Inflammatory macrophage (primary cell): Measurements from ENCODE around the gene TGFBR3L.
"Not testable (repeated sequence)": the region's sequence is repeated elsewhere in the genome, so short reads cannot be mapped to it uniquely, and the experiment has no call there.

Experiments
- DNase-seq, 2 donors: peaks; one replicate each; pipeline ENCODE4 v3.0.0-alpha.2; 2020 to 2022

Gene TGFBR3L

GRCh38 chr19:7928741-7929701 lies 14.4 kb downstream of the TGFBR3L start:
- peak; percentile 21 to 46 for DNase-seq

GRCh38 chr19:7930030-7930429 lies 15.4 kb downstream of the TGFBR3L start:
- DNase-seq: peak in 1 of 2 donors; percentile 57

GRCh38 chr19:7930765-7931164 lies 16.1 kb downstream of the TGFBR3L start:
- no peak for DNase-seq

- DNase-seq: no peak
These were observed 16.8 kb downstream of the TGFBR3L start for GRCh38 chr19:7931221-7932061.

- no peak for DNase-seq
These were observed 17.8 kb downstream of the TGFBR3L start for GRCh38 chr19:7932276-7932929.

DNA sequence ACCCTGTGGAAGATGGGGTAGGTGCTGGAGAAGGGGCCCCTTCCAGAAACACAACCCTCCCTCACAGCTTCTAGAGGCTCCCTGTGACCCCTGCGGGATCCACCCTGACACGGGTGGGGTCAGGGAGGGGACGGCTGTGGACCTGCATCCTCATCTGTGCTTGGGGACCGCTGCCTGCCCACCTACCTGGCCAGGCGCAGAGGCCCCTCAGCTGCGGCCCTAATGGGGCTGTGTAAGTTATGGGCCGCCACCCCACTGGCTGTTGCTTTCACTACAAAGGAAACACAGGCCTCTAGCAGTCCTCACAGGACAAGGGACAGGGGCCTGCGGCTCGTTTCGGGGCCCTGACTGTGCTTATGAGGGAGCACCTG lies 18.3 kb downstream of the TGFBR3L start:
- DNase-seq: no peak

DNA sequence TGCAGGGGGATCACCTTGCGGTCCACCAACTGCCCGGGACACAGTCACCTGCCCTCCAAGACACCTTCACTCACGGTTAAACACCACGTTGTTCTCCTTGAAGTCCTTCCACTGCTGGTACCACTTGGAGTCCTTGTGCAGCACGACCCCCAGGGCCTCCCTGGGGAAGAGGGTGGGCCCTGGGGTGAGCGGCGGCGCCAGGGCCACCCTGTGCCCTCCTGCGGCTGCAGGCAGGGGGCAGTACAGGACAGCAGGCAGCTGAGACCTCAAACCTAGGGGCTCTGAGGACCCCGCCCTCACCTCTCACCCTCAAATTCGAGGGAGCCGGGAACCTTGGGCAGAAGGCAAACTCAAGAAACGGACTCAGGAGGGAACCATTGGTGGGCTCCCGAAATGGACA lies 18.8 kb downstream of the TGFBR3L start:
- DNase-seq: no peak

DNA sequence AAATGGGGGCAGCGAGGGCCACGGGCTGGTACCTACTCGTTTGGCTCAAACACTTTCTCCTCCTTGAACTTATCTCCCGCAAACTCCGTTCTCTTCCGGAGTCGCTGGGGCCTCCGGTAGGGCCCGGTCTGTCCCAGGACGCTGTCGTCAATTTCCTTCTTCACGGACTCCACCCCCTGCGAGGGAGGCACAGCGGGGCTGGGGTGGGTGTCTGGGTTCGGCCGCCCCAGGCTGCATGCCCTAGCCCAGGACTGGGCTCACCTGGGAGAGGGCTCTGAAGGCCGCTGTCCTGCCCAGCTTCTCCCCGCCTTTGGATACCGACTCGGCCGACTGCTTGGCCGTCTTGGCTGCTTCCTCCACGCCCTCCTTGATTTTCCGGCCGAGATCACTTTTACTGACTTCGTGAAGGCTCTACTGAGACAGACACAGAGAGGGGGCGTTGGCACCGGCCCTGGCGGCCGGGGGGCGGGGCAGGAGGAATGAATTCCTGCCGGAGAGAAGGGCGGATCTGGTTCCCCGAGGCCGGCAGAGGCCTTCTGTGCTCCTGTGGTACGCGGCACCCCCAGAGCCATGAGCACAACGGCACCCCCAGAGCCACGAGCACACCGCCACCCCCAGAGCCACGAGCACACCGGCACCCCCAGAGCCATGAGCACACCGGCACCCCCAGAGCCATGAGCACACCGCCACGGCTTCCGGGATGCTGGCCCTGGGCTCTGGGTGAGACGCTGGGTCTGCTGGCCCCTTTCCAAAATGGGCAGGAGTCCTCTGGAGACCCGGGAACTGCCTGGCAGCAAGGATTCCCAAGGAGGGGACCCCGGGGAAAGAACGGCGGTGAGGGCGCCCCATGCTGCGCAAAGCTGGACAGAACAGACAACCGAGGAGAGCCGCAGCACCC lies 19.4 kb downstream of the TGFBR3L start:
- no peak for DNase-seq

- DNase-seq: no peak
These were observed 20.1 kb downstream of the TGFBR3L start for GRCh38 chr19:7934766-7935165.

DNA sequence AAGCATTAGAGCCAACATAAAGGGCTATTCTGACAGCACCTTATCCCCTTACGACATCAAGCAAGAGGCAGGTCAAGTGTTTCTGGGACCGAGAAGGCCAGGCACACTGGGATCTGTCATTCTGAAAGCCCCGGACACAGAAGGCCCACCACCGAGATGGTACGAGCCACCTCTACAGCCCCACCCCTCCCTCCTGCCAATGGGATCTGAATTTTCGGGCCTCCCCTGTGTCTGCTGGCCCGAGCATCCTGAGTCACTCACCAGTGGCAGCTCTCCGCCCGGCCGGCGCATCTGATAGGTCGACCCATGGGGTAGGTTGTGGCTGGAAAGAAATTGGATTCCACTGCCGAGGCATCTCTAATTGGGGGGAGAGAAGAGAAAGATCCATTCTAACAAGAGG lies 26.2 kb downstream of the TGFBR3L start:
- DNase-seq: no peak

DNA sequence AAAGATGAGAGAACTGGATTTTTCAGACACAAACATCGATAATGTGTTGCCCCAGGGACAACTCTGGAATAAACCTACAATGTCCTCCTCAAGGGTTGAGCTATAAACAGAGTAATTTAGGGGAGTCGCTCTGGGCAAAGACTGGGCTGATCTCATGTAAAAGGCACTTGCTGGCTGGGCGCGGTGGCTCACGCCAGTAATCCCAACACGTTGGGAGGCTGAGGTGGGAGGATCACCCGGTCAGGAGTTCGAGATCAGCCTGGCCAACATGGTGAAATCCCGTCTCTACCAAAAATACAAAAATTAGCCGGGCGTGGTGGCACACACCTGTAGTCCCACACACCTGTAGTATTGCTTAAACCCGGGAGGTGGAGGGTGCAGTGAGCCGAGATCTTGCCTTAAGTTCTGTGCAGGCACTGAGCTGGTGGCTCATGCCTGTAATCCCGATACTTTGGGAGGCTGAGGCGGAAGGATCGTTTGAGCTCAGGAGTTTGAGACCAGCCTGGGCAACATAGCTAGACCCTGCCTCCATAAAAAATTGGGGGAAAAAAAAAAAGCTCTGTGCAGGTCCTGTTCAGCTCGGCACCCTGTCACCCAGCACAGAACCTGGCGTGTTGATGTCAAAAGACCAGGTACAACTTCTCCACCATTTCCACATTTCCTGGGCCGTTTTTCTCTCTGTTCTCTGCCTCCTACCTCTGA lies 27.4 kb downstream of the TGFBR3L start:
- no peak for DNase-seq

DNA sequence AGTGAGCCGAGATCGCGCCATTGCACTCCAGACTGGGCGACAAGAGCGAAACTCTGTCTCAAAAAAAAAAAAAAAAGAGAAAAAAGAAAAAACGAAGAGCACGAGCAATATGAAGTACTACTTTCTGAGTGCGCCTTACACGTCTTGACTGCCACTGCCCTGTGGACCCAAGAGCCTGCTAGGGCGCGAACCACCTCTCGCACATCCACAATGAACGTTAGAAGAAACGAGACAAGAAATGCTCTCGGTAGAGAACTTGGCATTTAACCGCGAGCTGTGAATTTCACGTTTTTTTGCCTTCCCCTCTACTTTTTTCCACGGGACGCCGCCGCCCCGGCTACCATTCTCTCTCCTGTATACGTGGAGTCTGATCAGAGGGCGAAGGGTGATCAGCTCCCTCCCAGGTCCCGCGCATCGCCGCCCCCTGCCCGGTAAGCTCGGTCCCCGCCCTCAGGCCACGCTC lies 28.4 kb downstream of the TGFBR3L start:
- no peak for DNase-seq

DNA sequence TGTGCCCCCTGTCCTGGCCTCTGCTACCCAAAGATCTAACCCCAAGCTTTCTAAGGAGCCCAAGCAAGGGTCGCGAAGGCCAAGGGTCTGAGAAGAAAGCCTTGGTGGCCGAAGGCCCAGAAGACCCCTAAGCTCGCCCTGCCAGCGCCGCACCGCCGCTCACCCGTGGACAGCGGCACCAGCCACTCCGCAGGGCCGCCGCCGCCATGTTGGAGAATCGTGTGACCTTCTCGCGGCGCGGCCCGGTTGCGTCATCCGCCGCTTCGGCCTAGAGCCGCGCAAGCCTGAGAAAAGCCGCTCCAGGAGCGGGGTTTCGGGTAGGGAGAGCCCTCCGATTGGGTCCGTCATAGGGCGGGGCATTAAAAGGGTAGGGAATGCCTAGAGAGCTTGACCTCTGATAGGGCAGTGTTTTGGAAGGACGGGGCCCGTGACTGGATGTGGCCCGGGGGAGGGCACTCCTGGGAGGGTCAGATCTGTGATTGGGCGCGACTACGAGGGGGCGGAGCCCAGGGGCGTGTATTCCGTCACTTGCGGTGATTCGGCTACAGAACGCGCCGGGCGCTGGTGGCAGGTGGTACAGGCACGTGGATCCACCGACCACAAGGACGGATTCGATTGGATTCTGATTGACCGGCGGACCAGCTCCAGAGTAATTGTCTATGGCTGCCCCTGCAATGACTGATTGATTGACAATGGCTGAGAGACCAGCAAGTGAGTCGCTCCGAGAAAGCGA lies 29.0 kb downstream of the TGFBR3L start, which contains the start of gene TIMM44:
TIMM44 (minus strand) TSS at position 223 of the 733 bp plus-strand sequence; CDS start at position 208, 15 bp downstream.
- peak; percentile 100 for DNase-seq

- DNase-seq: peak; percentile 92 to 94
These were observed 29.6 kb downstream of the TGFBR3L start for GRCh38 chr19:7944177-7944761.

GRCh38 chr19:7947939-7948338 lies 33.3 kb downstream of the TGFBR3L start:
- peak in 1 of 2 donors; percentile 20 for DNase-seq

- peak; percentile 53 to 72 for DNase-seq
These were observed 38.4 kb downstream of the TGFBR3L start for GRCh38 chr19:7953060-7953459.

DNA sequence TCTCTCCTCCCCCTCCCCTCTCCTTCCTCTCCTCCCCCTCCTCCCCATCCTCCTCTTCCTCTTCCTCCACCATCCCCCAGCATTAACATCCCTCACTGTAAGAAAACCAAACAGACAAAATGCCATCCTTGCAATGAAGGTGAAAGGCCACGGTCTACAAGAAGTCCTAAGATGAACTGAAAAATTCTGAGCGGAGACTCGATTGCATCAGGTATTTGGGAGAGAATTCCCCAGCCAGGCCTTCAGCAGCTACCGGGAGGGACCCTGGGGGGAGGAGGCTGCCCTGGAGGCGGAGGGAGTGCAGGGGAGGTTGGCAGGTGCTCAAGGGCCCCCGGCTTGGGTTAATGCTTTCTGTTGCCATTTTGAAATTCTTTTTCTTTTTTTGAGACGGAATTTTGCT lies 38.9 kb downstream of the TGFBR3L start:
- peak in 1 of 2 donors; percentile 7 for DNase-seq

DNA sequence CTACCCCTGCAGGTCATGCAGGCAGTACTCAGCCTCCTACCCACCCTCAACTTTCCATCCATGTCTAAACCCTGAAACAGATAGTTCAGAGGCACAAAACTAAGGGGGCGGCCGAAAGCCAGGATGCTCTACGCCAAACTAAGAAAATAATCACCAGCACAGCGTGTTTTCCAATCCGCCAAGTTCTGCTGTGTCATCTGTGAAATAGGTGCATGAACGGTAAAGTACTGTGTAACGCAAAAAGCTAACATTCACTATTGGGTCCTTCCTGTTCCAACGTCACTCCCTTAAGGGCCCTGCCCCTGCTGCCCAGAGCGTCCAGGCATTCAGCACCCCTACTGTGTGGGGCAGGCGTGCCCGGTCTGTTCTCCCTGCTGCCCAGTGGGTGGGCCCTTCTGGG lies 41.1 kb downstream of the TGFBR3L start:
- DNase-seq: no peak

DNA sequence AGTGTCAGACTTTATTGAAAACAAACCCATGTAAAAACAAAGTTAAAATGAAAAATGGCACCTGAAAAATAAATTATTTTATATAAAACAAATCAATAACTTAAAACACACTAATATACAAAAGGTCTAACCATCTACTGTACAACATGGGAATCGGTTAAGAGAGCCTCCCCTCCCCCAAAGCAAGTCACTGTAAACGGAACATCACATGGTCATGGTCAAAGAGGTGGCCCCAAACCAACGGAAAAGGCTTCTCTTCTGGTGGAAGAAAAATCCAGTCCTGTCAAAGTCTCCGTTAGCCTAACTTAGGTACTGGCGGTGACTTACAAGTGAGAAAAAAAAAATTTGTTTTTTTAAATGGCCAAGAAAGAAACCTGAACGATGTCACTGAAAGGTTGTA lies 44.6 kb downstream of the TGFBR3L start:
- DNase-seq: no peak

DNA sequence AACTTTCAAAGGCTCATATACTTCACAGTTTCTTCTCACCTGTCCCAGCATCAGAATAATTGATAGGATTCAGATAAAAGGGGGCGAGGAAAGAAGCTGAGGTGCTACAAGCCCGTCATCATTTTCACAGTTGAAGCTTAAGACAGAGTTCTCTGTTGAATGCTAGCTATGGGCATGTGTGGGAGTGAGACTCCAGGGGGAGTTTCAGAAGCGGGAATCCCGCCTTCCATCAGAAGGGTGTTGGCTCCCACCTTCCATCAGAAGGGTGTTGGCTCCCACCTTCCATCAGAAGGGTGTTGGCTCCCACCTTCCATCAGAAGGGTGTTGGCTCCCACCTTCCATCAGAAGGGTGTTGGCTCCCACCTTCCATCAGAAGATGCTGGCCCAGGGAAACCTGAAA lies 46.5 kb downstream of the TGFBR3L start:
- DNase-seq: not testable (repeated sequence)
